GM04503 (cell line): Measurements from ENCODE around the gene IRF7.
"Not testable (repeated sequence)": the region's sequence is repeated elsewhere in the genome, so short reads cannot be mapped to it uniquely, and the experiment has no call there.

Experiments
- DNase-seq: peaks from one replicate; pipeline ENCODE4 v3.0.0-alpha.2; 2012; ENCODE audit warnings: low read depth

IRF7 gene

GRCh38 chr11:581342-581741, 34.4 kb downstream of the IRF7 start:
- no peak for DNase-seq

DNA sequence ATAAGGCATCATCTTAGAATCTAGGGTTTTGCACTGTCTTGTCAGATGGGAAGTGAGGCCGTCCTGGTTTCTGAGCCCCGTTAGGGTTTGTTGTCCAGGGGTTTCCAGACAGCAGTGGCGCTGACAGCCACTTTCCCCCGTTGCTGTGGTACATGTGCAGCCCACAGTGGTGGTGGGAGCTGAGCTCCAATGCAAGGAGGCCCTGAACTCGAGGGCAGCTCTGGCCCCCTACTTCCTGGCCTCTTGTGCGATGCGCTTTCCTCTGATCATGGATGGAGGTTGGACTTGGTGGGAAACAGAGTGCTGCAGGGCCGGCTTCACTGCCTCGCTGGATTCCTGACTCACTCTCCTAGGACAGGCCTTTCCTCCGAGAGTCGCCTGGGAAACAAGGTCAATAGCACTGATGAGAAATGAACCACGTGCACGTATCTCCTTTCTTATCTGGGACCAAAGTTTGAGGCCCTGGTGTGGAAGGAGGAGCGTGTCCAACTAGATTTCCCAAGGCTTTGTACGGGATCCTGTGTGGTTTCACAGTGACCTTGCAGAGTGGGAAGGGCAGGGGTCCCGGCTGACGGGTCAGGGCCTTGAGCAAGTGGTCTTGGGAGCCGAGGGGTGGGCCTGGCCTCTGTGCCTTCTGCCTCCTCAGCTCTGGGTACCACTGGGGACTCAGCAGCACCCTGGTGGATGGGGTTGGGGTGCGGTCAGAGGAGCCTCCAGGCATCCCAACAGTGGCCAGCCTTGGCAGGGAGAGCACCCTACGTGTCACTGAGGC, 35.7 kb downstream of the IRF7 start:
- DNase-seq: no peak

GRCh38 chr11:578276-579035, 37.3 kb downstream of the IRF7 start:
- no peak for DNase-seq

DNA sequence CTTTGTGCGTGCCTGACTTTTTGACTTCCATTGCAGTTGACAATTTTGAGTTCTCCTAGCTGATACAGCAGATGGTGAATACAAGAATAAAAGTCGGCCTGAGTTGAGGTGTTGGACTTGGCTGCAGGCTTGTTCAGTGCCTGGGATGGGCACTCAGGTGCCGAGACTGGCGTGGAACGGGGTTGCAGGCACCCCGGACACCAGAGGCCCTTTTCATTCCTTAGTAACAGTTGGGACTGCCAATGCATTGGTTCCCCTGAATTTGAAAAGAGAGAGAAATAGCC, 38.2 kb downstream of the IRF7 start:
- DNase-seq: no peak

DNA sequence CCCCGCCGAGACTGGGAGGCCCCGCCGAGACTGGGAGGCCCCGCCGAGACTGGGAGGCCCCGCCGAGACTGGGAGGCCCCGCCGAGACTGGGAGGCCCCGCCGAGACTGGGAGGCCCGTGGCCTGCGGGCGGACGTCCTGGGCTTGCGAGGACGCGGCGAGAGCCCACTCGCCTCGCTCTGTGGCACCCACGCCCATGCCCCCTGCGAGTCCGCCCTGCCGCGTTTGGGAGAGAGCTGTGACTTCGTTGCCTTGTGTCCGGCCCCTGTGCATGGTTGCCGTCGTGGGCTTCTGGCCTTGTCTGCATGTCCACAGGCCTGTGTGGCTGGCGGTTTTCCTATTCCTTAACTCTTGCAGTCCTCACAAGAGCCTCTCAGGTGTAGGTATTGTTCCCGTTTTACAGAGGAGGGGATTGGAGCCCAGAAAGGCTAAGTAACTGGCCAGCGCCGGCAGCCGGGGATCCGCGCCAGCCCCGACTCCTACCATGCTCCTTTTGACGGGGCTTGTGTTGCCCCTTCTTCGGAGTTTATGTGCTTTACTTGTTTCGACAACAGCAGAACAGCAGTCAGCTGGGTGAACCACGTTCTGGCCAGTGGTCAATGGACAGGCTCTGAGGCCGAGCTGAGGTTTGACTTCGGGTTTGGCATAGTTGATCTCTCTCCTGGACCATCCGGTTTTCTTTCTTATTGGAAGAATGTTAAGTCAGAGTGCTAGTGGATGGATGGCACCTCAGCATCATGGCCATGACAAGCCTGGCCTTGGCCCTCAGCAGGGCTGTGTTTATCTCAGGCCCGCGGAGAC, 38.7 kb downstream of the IRF7 start:
- no peak for DNase-seq

DNA sequence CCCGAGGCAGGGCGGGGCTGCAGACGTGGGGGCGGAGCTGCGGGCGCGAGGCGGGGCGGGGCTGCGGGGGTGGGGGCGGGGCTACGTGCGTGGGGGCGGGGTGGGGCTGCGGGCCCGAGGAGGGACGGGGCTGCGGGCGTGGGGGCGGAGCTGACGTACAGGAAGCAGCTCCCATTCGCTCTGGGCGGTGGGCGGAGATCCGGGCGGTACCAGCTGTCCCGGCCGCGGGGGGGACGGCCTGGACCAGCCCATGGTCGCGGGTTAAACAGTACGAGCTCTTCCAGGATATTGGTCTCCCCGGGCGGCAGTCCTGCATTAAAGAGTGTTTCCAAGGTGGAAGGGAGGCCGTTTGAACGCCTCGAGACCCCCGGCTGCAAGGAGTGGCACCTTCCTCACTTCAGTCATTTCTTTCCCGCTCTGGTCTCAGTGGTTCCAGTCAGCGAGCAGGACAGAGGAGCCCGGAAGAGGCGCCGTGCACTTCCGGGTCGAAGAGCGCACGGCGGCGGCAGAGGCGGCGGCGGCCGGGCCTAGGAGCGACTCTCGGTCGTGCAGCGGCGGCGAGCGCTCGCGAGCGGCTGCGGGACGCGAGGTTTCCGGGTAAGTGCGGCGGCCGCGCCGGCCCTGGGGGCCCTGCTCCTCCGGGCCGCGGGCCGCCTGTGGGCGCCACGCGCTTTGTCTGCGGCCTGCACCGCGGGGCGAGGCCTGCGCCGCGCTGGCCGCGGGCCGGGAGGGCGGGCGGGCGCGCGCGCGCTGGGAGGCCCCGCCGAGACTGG, 39.6 kb downstream of the IRF7 start, which contains the start of gene PHRF1:
PHRF1 (plus strand) TSS at position 475 of the 773 bp plus-strand sequence. CDS start 5,043 bp downstream, outside the sequence.
- peak; percentile 67 for DNase-seq

DNA sequence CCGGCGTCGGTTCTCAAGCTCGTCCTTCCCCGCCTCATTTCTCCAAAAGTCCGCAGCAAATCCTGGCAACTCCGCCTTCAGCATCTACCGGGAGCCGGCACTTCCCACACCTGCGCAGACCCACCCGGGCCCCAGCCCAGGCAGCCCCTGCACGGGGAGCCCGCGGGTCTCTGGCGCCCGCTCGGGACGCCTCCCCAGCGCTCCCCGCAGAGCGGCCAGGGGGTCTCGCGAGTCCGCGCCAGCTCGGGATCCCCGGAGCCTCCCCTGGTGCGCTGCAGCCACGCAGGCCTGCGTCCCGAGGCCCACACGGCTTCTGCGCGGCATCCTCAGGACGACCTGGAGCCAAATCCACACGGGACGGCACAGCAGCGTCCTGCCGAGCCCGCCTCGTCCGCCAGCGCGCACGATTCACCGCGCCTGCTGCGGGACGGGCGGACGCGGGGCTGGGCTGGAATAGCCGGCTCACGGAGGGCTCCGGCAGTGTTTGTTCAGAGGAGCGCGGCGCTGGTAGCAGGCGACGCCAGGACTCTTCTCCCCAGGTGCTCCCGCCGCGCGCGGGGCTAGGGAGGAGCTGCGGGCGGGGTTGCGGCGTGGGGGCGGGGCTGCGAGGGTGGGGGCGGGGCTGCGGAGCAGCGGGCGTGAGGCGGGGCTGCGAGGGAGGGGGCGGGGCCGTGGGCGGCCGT, 40.3 kb downstream of the IRF7 start:
- no peak for DNase-seq

DNA sequence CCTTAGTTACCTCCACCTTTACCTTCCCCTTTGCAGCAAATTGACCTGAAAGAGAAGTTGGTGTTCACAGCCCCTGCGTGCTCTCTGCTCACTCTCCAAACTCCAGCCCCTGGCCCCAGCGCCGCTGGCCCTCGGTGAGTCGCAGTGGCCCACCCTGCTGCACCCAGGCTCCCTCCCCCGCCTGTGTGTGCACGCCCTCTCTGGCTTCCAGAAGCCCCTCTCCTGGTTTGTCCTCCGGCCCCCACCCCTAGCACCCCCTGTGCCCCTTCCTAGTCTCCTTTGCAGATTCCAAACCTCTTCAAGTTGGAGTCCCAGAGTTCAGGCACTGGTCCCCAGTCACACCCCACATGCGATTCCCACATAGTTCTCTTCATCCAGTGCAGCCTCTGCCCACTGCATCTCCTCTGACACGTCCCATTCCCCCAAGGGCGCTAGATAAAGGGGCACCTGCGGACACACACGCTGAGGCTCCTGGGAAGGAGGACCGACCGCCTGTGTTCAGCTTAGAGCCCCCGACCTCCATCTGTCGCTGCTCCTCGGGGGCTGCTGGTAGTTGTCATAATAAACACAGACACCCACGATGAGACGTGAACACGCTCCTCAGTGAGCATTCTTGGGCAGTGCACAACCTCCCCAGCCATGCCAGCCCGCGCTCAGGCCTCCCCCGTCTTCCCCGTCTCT, 41.0 kb downstream of the IRF7 start:
- DNase-seq: no peak

- DNase-seq: not testable (repeated sequence)
Measured at GRCh38 chr11:574031-574570, 41.6 kb downstream of the IRF7 start.

DNA sequence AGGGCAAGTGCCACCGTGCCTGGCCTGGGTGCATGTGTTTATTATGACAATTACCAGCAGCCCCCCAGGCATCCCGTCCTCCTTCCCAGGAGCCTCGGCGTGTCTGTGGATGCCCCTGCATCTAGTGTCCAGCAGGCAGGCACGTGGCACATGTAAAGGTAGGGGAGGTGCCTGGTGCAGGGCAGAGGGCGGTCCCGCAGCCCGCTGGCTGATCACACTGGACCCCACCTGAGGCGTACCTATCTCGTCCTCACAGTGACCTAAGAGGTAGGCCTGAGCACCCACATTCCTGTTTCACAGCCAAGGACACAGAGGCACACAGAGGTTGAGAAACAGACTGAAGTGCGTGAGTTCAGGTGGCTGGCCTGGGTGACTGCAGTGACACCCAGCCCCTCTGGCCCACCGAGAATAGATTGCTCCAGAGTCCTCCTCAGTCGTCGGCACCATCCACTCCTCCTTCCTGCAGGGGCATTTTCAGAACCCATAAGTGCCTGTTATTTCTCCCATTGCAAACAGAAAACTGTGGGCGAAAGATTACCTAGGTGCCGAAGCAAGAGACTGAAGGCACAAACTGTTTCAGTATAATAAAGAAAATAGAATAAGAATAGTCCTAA, 42.5 kb downstream of the IRF7 start:
- DNase-seq: no peak

- DNase-seq: no peak
Measured at GRCh38 chr11:571802-572185, 44.0 kb downstream of the IRF7 start.

GRCh38 chr11:569158-569885, 46.4 kb downstream of the IRF7 start:
- DNase-seq: no peak

GRCh38 chr11:568306-569157, 47.2 kb downstream of the IRF7 start:
- peak; percentile 56 for DNase-seq

DNA sequence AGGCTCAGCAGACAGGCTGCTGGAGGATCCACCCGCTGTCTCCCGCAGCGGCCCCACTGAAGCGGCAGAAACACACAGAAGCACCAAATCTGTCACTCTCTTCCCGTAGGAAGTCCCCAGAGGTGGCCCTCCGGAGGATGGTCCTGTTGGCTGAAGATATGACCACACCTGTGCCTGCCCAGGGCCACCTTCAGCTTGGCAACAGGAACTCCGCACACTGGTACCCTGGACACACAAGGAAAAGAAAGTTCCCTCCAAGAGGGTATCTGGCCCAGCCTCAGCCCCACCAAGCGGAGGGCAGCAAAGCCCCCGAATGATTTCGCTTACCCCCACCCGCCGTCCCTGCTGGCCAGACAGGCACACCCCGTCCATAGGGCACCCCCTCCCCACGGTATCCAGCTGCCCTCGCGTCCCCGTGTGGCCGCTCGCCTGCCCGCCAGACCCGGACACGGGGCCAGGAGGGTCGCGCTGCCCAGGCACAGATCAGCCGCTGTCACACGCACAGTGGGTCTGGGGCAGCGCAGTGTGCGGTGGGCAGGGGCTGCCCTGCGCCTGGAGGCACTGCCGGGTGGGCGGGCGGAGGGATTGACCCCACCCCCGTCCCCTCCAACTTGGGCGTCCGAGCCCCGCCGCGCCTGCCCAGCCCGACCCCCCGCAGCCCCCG, 48.0 kb downstream of the IRF7 start:
- DNase-seq: no peak

GRCh38 chr11:567011-567628, 48.6 kb downstream of the IRF7 start:
- DNase-seq: no peak

- no peak for DNase-seq
Measured at GRCh38 chr11:565921-566509, 49.7 kb downstream of the IRF7 start.
